ENCODE results near the gene TLR3.
A peak's percentile ranks its signal among the peaks of the same experiment; 100 is the strongest.

TLR3 gene

GRCh38 chr4:186097386-186097785, 28.4 kb downstream of the TLR3 start:
- Histone ChIP-seq H3K27me3 (ENCODE audit: insufficient read depth, low read depth) (no peaks in the 10 kb centered on the region), H3K4me3 (IDR thresholded peaks at IDR 0.05; ENCODE audit: insufficient read depth, low read depth, low read length) (no peak overlapping the region), H3K79me2 (ENCODE audit: insufficient read depth, low read depth) (no peaks in the 10 kb centered on the region), H3K4me2 (no peak overlapping the region), H3K9ac (no peak overlapping the region), H3K4me1 (ENCODE audit: low read depth, poor library complexity, severe bottlenecking) (no peaks in the 10 kb centered on the region), H3K36me3 (ENCODE audit: insufficient read depth) (no peaks in the 10 kb centered on the region), H3K27ac (no peak overlapping the region), H2AFZ (ENCODE audit: low read depth) (no peak overlapping the region), H4K20me1 (ENCODE audit: insufficient read depth) (no peaks in the 10 kb centered on the region)
- TF ChIP-seq, protein P1, sequence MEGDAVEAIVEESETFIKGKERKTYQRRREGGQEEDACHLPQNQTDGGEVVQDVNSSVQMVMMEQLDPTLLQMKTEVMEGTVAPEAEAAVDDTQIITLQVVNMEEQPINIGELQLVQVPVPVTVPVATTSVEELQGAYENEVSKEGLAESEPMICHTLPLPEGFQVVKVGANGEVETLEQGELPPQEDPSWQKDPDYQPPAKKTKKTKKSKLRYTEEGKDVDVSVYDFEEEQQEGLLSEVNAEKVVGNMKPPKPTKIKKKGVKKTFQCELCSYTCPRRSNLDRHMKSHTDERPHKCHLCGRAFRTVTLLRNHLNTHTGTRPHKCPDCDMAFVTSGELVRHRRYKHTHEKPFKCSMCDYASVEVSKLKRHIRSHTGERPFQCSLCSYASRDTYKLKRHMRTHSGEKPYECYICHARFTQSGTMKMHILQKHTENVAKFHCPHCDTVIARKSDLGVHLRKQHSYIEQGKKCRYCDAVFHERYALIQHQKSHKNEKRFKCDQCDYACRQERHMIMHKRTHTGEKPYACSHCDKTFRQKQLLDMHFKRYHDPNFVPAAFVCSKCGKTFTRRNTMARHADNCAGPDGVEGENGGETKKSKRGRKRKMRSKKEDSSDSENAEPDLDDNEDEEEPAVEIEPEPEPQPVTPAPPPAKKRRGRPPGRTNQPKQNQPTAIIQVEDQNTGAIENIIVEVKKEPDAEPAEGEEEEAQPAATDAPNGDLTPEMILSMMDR (conservative IDR thresholded peaks at IDR 0.05; ENCODE audit: low read depth, low read length): no peak

GRCh38 chr4:186102931-186103330, 34.0 kb downstream of the TLR3 start:
- Histone ChIP-seq H3K4me3 (IDR thresholded peaks at IDR 0.05; ENCODE audit: insufficient read depth, low read depth, low read length) (no peak overlapping the region), H3K4me2 (no peak overlapping the region), H3K36me3 (ENCODE audit: insufficient read depth) (no peaks in the 10 kb centered on the region), H3K27ac (no peak overlapping the region), H3K79me2 (ENCODE audit: insufficient read depth, low read depth) (no peaks in the 10 kb centered on the region), H2AFZ (ENCODE audit: low read depth) (no peak overlapping the region), H4K20me1 (ENCODE audit: insufficient read depth) (no peaks in the 10 kb centered on the region), H3K9ac (no peak overlapping the region), H3K4me1 (ENCODE audit: low read depth, poor library complexity, severe bottlenecking) (peaks cover 24% of the 10 kb centered on the region), H3K27me3 (ENCODE audit: insufficient read depth, low read depth) (no peaks in the 10 kb centered on the region)
- TF ChIP-seq, protein P1 (conservative IDR thresholded peaks at IDR 0.05; ENCODE audit: low read depth, low read length): no peak

GRCh38 chr4:186104114-186104889, 35.3 kb downstream of the TLR3 start, which contains the start of gene FAM149A:
Gene FAM149A, plus strand, starts transcription at chr4:186104704.
- Histone ChIP-seq H3K9ac (peak within 1 kb of the TSS; percentile 84), H3K27me3 (ENCODE audit: insufficient read depth, low read depth) (no peaks in the 10 kb centered on the region), H3K27ac (peak within 1 kb of the TSS; percentile 60), H3K36me3 (ENCODE audit: insufficient read depth) (no peaks in the 10 kb centered on the region), H3K4me2 (peak within 1 kb of the TSS; percentile 87), H3K4me3 (IDR thresholded peaks at IDR 0.05; ENCODE audit: insufficient read depth, low read depth, low read length) (no peak within 1 kb of the TSS), H3K4me1 (ENCODE audit: low read depth, poor library complexity, severe bottlenecking) (peaks cover 24% of the 10 kb centered on the region), H2AFZ (ENCODE audit: low read depth) (peak within 1 kb of the TSS; percentile 77), H4K20me1 (ENCODE audit: insufficient read depth) (no peaks in the 10 kb centered on the region), H3K79me2 (ENCODE audit: insufficient read depth, low read depth) (no peaks in the 10 kb centered on the region)
- TF ChIP-seq, protein P1 (conservative IDR thresholded peaks at IDR 0.05; ENCODE audit: low read depth, low read length): no peak

DNA sequence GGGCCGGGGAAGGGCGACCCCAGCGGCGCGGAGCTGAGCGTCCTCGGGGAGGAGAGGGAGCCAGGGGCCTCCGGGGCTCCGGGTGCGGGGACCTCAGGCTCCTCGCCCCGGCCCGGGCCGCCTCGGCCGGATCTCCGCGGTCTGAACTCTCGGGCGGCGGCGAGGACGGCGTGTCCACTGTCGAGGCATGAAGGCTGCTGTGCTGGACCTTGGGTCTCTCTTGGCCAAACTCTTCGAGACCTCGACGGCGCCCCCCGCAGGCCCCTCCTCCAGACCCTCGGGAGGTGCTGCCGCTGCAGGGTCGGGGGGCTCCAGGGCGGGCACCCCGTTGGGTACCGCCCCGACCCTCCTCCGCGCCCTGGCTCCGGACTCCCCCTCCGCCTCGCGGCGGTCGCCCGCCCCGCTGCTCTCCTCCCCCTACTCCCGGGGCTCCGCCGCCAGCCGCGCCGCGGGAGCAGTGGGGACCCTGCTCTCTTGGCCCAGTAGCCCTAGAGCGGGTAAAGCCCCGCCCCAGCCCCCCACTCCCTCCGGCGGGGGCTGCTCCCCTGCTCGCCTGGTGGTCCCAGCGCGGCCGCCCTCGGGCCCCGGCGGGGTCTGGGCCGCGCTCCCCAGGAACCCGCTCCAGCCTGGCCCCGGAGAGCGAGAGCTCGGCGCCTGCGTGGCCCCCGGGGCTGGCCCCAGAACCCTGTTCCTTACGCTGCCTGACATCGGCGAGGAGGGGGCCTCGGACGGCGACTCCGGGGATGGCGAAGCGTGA, 36.1 kb downstream of the TLR3 start:
- Histone ChIP-seq H3K4me3 (IDR thresholded peaks at IDR 0.05; ENCODE audit: insufficient read depth, low read depth, low read length) (no peak overlapping the region), H3K36me3 (ENCODE audit: insufficient read depth) (no peaks in the 10 kb centered on the region), H3K79me2 (ENCODE audit: insufficient read depth, low read depth) (no peaks in the 10 kb centered on the region), H3K27ac (peak overlapping the region; percentile 60), H3K27me3 (ENCODE audit: insufficient read depth, low read depth) (no peaks in the 10 kb centered on the region), H2AFZ (ENCODE audit: low read depth) (peak overlapping the region; percentile 77), H3K4me2 (peak overlapping the region; percentile 87), H3K4me1 (ENCODE audit: low read depth, poor library complexity, severe bottlenecking) (peaks cover 24% of the 10 kb centered on the region), H4K20me1 (ENCODE audit: insufficient read depth) (no peaks in the 10 kb centered on the region), H3K9ac (peak overlapping the region; percentile 84)
- TF ChIP-seq, protein P1 (conservative IDR thresholded peaks at IDR 0.05; ENCODE audit: low read depth, low read length): 0 out of 2 replicates have a peak, but pooled peaks have one; percentile 25
